Endodermal cell (in vitro differentiated cells): ENCODE measurements around the gene QDPR. TPM values are rescaled to one million over a fixed set of nuclear protein-coding genes. Genes with fewer than 3 reads are reported as not detected.

ENCODE experiments used
- DNase-seq: peaks from one replicate; pipeline ENCODE4 v3.0.0-alpha.2; 2017
- H3K27ac ChIP-seq: 2 replicates; pipeline ENCODE4 v1.5.1; 2013; ENCODE audit warnings: mild to moderate bottlenecking, low read depth, low read length, moderate library complexity
- H3K27me3 ChIP-seq: 2 replicates; pipeline ENCODE4 v1.6.1; 2013; ENCODE audit warnings: mild to moderate bottlenecking, low read length, moderate library complexity; ENCODE audit not compliant: insufficient read depth, control insufficient read depth, poor library complexity, severe bottlenecking
- H3K36me3 ChIP-seq: 2 replicates; pipeline ENCODE4 v1.7.0; 2013; ENCODE audit warnings: mild to moderate bottlenecking, low read length, moderate library complexity; ENCODE audit not compliant: control insufficient read depth, insufficient read depth
- H3K4me1 ChIP-seq: one replicate; pipeline ENCODE4 v1.7.0; 2013; ENCODE audit warnings: low read length; ENCODE audit not compliant: control insufficient read depth, insufficient read depth
- H3K4me3 ChIP-seq: 2 replicates; pipeline ENCODE4 v1.5.1; 2013; ENCODE audit warnings: mild to moderate bottlenecking, low read length, moderate library complexity
- H3K9ac ChIP-seq: 2 replicates; pipeline ENCODE4 v1.6.1; 2013; ENCODE audit warnings: mild to moderate bottlenecking, low read length, moderate library complexity; ENCODE audit not compliant: poor library complexity, severe bottlenecking; ENCODE audit errors: extremely low read depth
- H3K9me3 ChIP-seq: 2 replicates; pipeline ENCODE4 v1.6.1; 2013; ENCODE audit warnings: mild to moderate bottlenecking, low read length, moderate library complexity; ENCODE audit not compliant: control insufficient read depth
- H3K27ac Mint-ChIP-seq: 2 replicates; pipeline ENCODE4 v1.8.0; 2020; ENCODE audit warnings: mixed read lengths
- H3K27me3 Mint-ChIP-seq: 2 replicates; pipeline ENCODE4 v1.8.0; 2021; ENCODE audit warnings: mild to moderate bottlenecking, mixed read lengths; ENCODE audit not compliant: insufficient read depth
- H3K36me3 Mint-ChIP-seq: 2 replicates; pipeline ENCODE4 v1.8.0; 2020; ENCODE audit warnings: low read depth, mixed read lengths
- H3K4me1 Mint-ChIP-seq: 2 replicates; pipeline ENCODE4 v1.8.0; 2020; ENCODE audit warnings: mixed read lengths
- H3K4me3 Mint-ChIP-seq: 2 replicates; pipeline ENCODE4 v1.8.0; 2020; ENCODE audit warnings: mild to moderate bottlenecking, moderate library complexity, mixed read lengths
- H3K9me3 Mint-ChIP-seq: 2 replicates; pipeline ENCODE4 v1.8.0; 2020; ENCODE audit warnings: mild to moderate bottlenecking, mixed read lengths
- CTCF ChIP-seq: fragments of 200-600 bp; sonication (generic); conservative IDR thresholded peaks from 2 replicates; pipeline ENCODE4 v1.5.0; 2021; ENCODE audit warnings: antibody characterized with exemption, mild to moderate bottlenecking
- WGBS, 2 experiments: methylation state at CpG; one replicate each; pipeline versions ENCODE4 v1.1.5 to v1.1.7; 2013; ENCODE audit warnings: missing lambda C conversion rate in 2 of 2, mixed read lengths in 1 of 2; ENCODE audit not compliant: insufficient coverage in 1 of 2, insufficient read length in 1 of 2; 5-methylcytosine and 5-hydroxymethylcytosine counted together
- total RNA-seq, 2 donors: library from RNA; stranded (reverse); fragmentation: NEBNext Ultra II Directional in 1 of 2; extraction: Animal tissue kit (Norgen Biotek cat#: 25700) in 1 of 2; gene quantifications; 2 replicates in 1 of 2; 3 replicates in 1 of 2; pipeline ENCODE4 v1.2.1, GENCODE V29; 2021

QDPR gene
- total RNA-seq, 2 donors from 2014 or later, result 28.2 to 36.3 TPM

GRCh38 chr4:17557880-17558279, 46.0 kb upstream of the QDPR start:
- Mint-ChIP-seq H3K4me3 (no peak overlapping the region), H3K4me1 (peaks cover 14% of the 10 kb centered on the region), H3K9me3 (no peaks in the 10 kb centered on the region), H3K36me3 (no peaks in the 10 kb centered on the region), H3K27ac (no peak overlapping the region), H3K27me3 (peaks cover 19% of the 10 kb centered on the region)
- Histone ChIP-seq H3K27me3 (peaks cover 14% of the 10 kb centered on the region), H3K27ac (no peak overlapping the region), H3K4me1 (no peaks in the 10 kb centered on the region), H3K36me3 (no peaks in the 10 kb centered on the region), H3K9me3 (no peaks in the 10 kb centered on the region), H3K9ac (no peak overlapping the region), H3K4me3 (no peak overlapping the region)
- no peak for TF ChIP-seq CTCF
- DNase-seq, result no peak
- 80 to 100% methylated on average over 3 to 4 of the region's 5 CpGs for WGBS, 2 experiments

GRCh38 chr4:17556498-17556897, 44.6 kb upstream of the QDPR start:
- Mint-ChIP-seq H3K36me3 (no peaks in the 10 kb centered on the region), H3K27me3 (peaks cover 30% of the 10 kb centered on the region), H3K4me3 (no peak overlapping the region), H3K27ac (no peak overlapping the region), H3K9me3 (no peaks in the 10 kb centered on the region), H3K4me1 (peaks cover 12% of the 10 kb centered on the region)
- DNase-seq, result no peak
- Histone ChIP-seq H3K9me3 (no peaks in the 10 kb centered on the region), H3K27ac (no peak overlapping the region), H3K27me3 (peaks cover 14% of the 10 kb centered on the region), H3K4me3 (no peak overlapping the region), H3K9ac (no peak overlapping the region), H3K4me1 (no peaks in the 10 kb centered on the region), H3K36me3 (no peaks in the 10 kb centered on the region)
- TF ChIP-seq CTCF, result no peak

GRCh38 chr4:17554568-17554967, 42.7 kb upstream of the QDPR start:
- Histone ChIP-seq H3K4me3 (no peak overlapping the region), H3K4me1 (no peaks in the 10 kb centered on the region), H3K27ac (no peak overlapping the region), H3K9me3 (no peaks in the 10 kb centered on the region), H3K9ac (no peak overlapping the region), H3K36me3 (no peaks in the 10 kb centered on the region), H3K27me3 (peaks cover 14% of the 10 kb centered on the region)
- TF ChIP-seq CTCF, result no peak
- Mint-ChIP-seq H3K36me3 (no peaks in the 10 kb centered on the region), H3K27ac (no peak overlapping the region), H3K4me1 (peaks cover 4% of the 10 kb centered on the region), H3K4me3 (no peak overlapping the region), H3K27me3 (peaks cover 36% of the 10 kb centered on the region), H3K9me3 (no peaks in the 10 kb centered on the region)
- WGBS, 2 experiments, result 76 to 93% methylated on average over 3 to 4 of the region's 4 CpGs
- DNase-seq, result no peak
